ENCODE measurements around the gene CHRDL2.

- TF ChIP-seq EZH2 (IDR thresholded peaks at IDR 0.05): no peak
- no peak for TF ChIP-seq POLR2AphosphoS5 (IDR thresholded peaks at IDR 0.05; ENCODE audit: borderline replicate concordance, low read depth, low read length)
These were observed 10.8 kb upstream of the CHRDL2 start for GRCh38 chr11:74742070-74742469.
